Erythroblast (primary cell): Measurements from ENCODE around the gene ZNF804A.

Experiments used
- GATA1 ChIP-seq: IDR thresholded peaks from 2 replicates; pipeline ENCODE4 v1.6.1; 2011; ENCODE audit warnings: low read depth, mild to moderate bottlenecking, control low read depth, low read length, moderate library complexity
- POLR2A ChIP-seq: IDR thresholded peaks from 2 replicates; pipeline ENCODE4 v1.6.1; 2011; ENCODE audit warnings: mild to moderate bottlenecking, low read length

- no peak for TF ChIP-seq POLR2A
- no peak for TF ChIP-seq GATA1
Measured at GRCh38 chr2:184581391-184581790, 16.9 kb upstream of the ZNF804A start.
